ENCODE results near the gene MACF1. TPM values are rescaled to one million over a fixed set of nuclear protein-coding genes. Genes with fewer than 3 reads are reported as not detected.
"Not testable (repeated sequence)": the region's sequence is repeated elsewhere in the genome, so short reads cannot be mapped to it uniquely, and the experiment has no call there.

Gene MACF1
- total and polyA plus RNA-seq, 8 donors: 16.8 to 662 (median 236) TPM

GRCh38 chr1:39501666-39502065 is 297.2 kb downstream of the MACF1 start:
- 68 to 90% (median 77%) methylated on average over 5 of the region's 5 CpGs; no CpG with 5 or more reads in 1 of the 5 donors for WGBS, 5 donors
- no peaks in the 10 kb centered on the region for H3K9me3 ChIP-seq
- H3K4me1 ChIP-seq: no peaks in the 10 kb centered on the region
- no peak overlapping the region for H3K27ac ChIP-seq
- intact Hi-C loops (cut with DNase I; ENCODE audit: low total_unique reads): no loop called here
- H3K4me3 ChIP-seq: no peak overlapping the region
- TF ChIP-seq, protein P1, sequence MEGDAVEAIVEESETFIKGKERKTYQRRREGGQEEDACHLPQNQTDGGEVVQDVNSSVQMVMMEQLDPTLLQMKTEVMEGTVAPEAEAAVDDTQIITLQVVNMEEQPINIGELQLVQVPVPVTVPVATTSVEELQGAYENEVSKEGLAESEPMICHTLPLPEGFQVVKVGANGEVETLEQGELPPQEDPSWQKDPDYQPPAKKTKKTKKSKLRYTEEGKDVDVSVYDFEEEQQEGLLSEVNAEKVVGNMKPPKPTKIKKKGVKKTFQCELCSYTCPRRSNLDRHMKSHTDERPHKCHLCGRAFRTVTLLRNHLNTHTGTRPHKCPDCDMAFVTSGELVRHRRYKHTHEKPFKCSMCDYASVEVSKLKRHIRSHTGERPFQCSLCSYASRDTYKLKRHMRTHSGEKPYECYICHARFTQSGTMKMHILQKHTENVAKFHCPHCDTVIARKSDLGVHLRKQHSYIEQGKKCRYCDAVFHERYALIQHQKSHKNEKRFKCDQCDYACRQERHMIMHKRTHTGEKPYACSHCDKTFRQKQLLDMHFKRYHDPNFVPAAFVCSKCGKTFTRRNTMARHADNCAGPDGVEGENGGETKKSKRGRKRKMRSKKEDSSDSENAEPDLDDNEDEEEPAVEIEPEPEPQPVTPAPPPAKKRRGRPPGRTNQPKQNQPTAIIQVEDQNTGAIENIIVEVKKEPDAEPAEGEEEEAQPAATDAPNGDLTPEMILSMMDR (IDR thresholded peaks at IDR 0.05): no peak
- no peak for TF ChIP-seq POLR2A (IDR thresholded peaks at IDR 0.05)
- TF ChIP-seq POLR2AphosphoS5 (IDR thresholded peaks at IDR 0.05): no peak
- no peak for TF ChIP-seq EP300 (IDR thresholded peaks at IDR 0.05)
- H3K36me3 ChIP-seq: no peaks in the 10 kb centered on the region
- DNase-seq: no peak
- H3K27me3 ChIP-seq: peaks cover 0 to 5% (median 0%) of the 10 kb centered on the region in 3 donors

GRCh38 chr1:39504436-39504835 is 299.9 kb downstream of the MACF1 start:
- DNase-seq; H3K4me1 ChIP-seq; H3K36me3 ChIP-seq; H3K4me3 ChIP-seq; H3K27ac ChIP-seq; H3K9me3 ChIP-seq; H3K27me3 ChIP-seq; intact Hi-C loops (cut with DNase I; ENCODE audit: low total_unique reads): not testable (repeated sequence)
- 75 to 83% (median 82%) methylated on average over 9 of the region's 9 CpGs for WGBS, 5 donors

- Histone ChIP-seq H3K9me3 (no peaks in the 10 kb centered on the region), H3K4me3 (no peak overlapping the region), H3K27ac (no peak overlapping the region), H3K27me3 (no peaks in the 10 kb centered on the region), H3K36me3 (no peaks in the 10 kb centered on the region), H3K4me1 (peaks cover 0 to 7% (median 3%) of the 10 kb centered on the region in 4 donors)
- DNase-seq: no peak
- intact Hi-C loops (cut with DNase I; ENCODE audit: low total_unique reads): no loop called here
- TF ChIP-seq EP300 (IDR thresholded peaks at IDR 0.05) (no peak), POLR2A (IDR thresholded peaks at IDR 0.05) (no peak), POLR2AphosphoS5 (IDR thresholded peaks at IDR 0.05) (no peak)
- TF ChIP-seq, protein P1 (IDR thresholded peaks at IDR 0.05): no peak
These were observed 300.8 kb downstream of the MACF1 start for GRCh38 chr1:39505289-39505688.

GRCh38 chr1:39507230-39507928 is 302.9 kb downstream of the MACF1 start:
- H3K9me3 ChIP-seq: no peaks in the 10 kb centered on the region
- no peaks in the 10 kb centered on the region for H3K36me3 ChIP-seq
- TF ChIP-seq POLR2A (IDR thresholded peaks at IDR 0.05) (no peak), EP300 (IDR thresholded peaks at IDR 0.05) (no peak), POLR2AphosphoS5 (IDR thresholded peaks at IDR 0.05) (no peak)
- TF ChIP-seq, protein P1 (IDR thresholded peaks at IDR 0.05): no peak
- H3K4me1 ChIP-seq: peaks cover 0 to 7% (median 3%) of the 10 kb centered on the region in 4 donors
- intact Hi-C loops (cut with DNase I; ENCODE audit: low total_unique reads): no loop called here
- no peak overlapping the region for H3K4me3 ChIP-seq
- DNase-seq: no peak
- 79 to 87% (median 82%) methylated on average over 11 to 14 of the region's 14 CpGs for WGBS, 5 donors
- H3K27ac ChIP-seq: no peak overlapping the region
- H3K27me3 ChIP-seq: peaks cover 0 to 4% (median 0%) of the 10 kb centered on the region in 3 donors

GRCh38 chr1:39508266-39508665 is 303.8 kb downstream of the MACF1 start:
- Histone ChIP-seq H3K36me3 (no peaks in the 10 kb centered on the region), H3K27me3 (peaks cover 0 to 4% (median 0%) of the 10 kb centered on the region in 3 donors), H3K4me3 (no peak overlapping the region), H3K4me1 (peaks cover 0 to 7% (median 3%) of the 10 kb centered on the region in 4 donors), H3K9me3 (no peaks in the 10 kb centered on the region), H3K27ac (peak overlapping the region in 1 of 5 donors; percentile 43)
- 61 to 77% (median 67%) methylated on average over 6 of the region's 6 CpGs for WGBS, 5 donors
- intact Hi-C loops (cut with DNase I; ENCODE audit: low total_unique reads): no loop called here
- TF ChIP-seq POLR2AphosphoS5 (IDR thresholded peaks at IDR 0.05) (no peak), EP300 (IDR thresholded peaks at IDR 0.05) (no peak), POLR2A (IDR thresholded peaks at IDR 0.05) (no peak)
- TF ChIP-seq, protein P1 (IDR thresholded peaks at IDR 0.05): no peak
- DNase-seq: no peak
